ENCODE measurements around the gene CDH23.
"Not testable (repeated sequence)": the region's sequence is repeated elsewhere in the genome, so short reads cannot be mapped to it uniquely, and the experiment has no call there.

The CDH23 gene

GRCh38 chr10:71850021-71850742 is 453.5 kb downstream of the CDH23 start:
- no peaks in the 10 kb centered on the region for H3K27me3 ChIP-seq (ENCODE audit: control insufficient read depth, insufficient read depth, low read length)
- H3K27ac ChIP-seq (ENCODE audit: low read depth, low read length) = peak overlapping the region; percentile 97
- peaks cover 8% of the 10 kb centered on the region for H3K4me1 ChIP-seq (ENCODE audit: control insufficient read depth, insufficient read depth, low read length)
- H3K4me3 ChIP-seq (ENCODE audit: low read length) = peak overlapping the region; percentile 97
- H3K9ac ChIP-seq (ENCODE audit: low read length) = peak overlapping the region; percentile 81
- peaks cover 3% of the 10 kb centered on the region for H3K36me3 ChIP-seq (ENCODE audit: control insufficient read depth, insufficient read depth, low read length)

GRCh38 chr10:71850743-71851464 is 454.2 kb downstream of the CDH23 start, which contains the start of gene PSAP:
Gene PSAP (minus strand): TSS chr10:71851251. CDS start chr10:71851221, 30 bp downstream.
- peak within 1 kb of the TSS; percentile 97 for H3K4me3 ChIP-seq (ENCODE audit: low read length)
- H3K27me3 ChIP-seq (ENCODE audit: control insufficient read depth, insufficient read depth, low read length) = no peaks in the 10 kb centered on the region
- peak within 1 kb of the TSS; percentile 81 for H3K9ac ChIP-seq (ENCODE audit: low read length)
- peaks cover 3% of the 10 kb centered on the region for H3K36me3 ChIP-seq (ENCODE audit: control insufficient read depth, insufficient read depth, low read length)
- H3K4me1 ChIP-seq (ENCODE audit: control insufficient read depth, insufficient read depth, low read length) = peaks cover 8% of the 10 kb centered on the region
- peak within 1 kb of the TSS; percentile 97 for H3K27ac ChIP-seq (ENCODE audit: low read depth, low read length)

GRCh38 chr10:71851465-71852095 is 454.9 kb downstream of the CDH23 start:
- not testable (repeated sequence) for H3K9ac ChIP-seq (ENCODE audit: low read length); H3K36me3 ChIP-seq (ENCODE audit: control insufficient read depth, insufficient read depth, low read length); H3K4me1 ChIP-seq (ENCODE audit: control insufficient read depth, insufficient read depth, low read length); H3K27me3 ChIP-seq (ENCODE audit: control insufficient read depth, insufficient read depth, low read length)
- Histone ChIP-seq H3K27ac (ENCODE audit: low read depth, low read length) (peak overlapping the region; percentile 97), H3K4me3 (ENCODE audit: low read length) (peak overlapping the region; percentile 60)

GRCh38 chr10:71852355-71852937 is 455.7 kb downstream of the CDH23 start:
- H3K27me3 ChIP-seq (ENCODE audit: control insufficient read depth, insufficient read depth, low read length) = no peaks in the 10 kb centered on the region
- H3K4me3 ChIP-seq (ENCODE audit: low read length) = no peak overlapping the region
- no peak overlapping the region for H3K27ac ChIP-seq (ENCODE audit: low read depth, low read length)
- H3K36me3 ChIP-seq (ENCODE audit: control insufficient read depth, insufficient read depth, low read length) = peaks cover 3% of the 10 kb centered on the region
- peaks cover 8% of the 10 kb centered on the region for H3K4me1 ChIP-seq (ENCODE audit: control insufficient read depth, insufficient read depth, low read length)
- no peak overlapping the region for H3K9ac ChIP-seq (ENCODE audit: low read length)

- Histone ChIP-seq H3K36me3 (ENCODE audit: control insufficient read depth, insufficient read depth, low read length) (no peaks in the 10 kb centered on the region), H3K27me3 (ENCODE audit: control insufficient read depth, insufficient read depth, low read length) (no peaks in the 10 kb centered on the region), H3K4me3 (ENCODE audit: low read length) (no peak overlapping the region), H3K9ac (ENCODE audit: low read length) (no peak overlapping the region), H3K4me1 (ENCODE audit: control insufficient read depth, insufficient read depth, low read length) (peaks cover 2% of the 10 kb centered on the region), H3K27ac (ENCODE audit: low read depth, low read length) (no peak overlapping the region)
Measured at GRCh38 chr10:71854031-71854430, 457.3 kb downstream of the CDH23 start.

GRCh38 chr10:71856619-71857018 is 459.9 kb downstream of the CDH23 start:
- no peaks in the 10 kb centered on the region for H3K36me3 ChIP-seq (ENCODE audit: control insufficient read depth, insufficient read depth, low read length)
- H3K4me3 ChIP-seq (ENCODE audit: low read length) = no peak overlapping the region
- peaks cover 12% of the 10 kb centered on the region for H3K4me1 ChIP-seq (ENCODE audit: control insufficient read depth, insufficient read depth, low read length)
- no peak overlapping the region for H3K9ac ChIP-seq (ENCODE audit: low read length)
- no peak overlapping the region for H3K27ac ChIP-seq (ENCODE audit: low read depth, low read length)
- H3K27me3 ChIP-seq (ENCODE audit: control insufficient read depth, insufficient read depth, low read length) = no peaks in the 10 kb centered on the region

- H3K4me3 ChIP-seq (ENCODE audit: low read length) = no peak overlapping the region
- H3K4me1 ChIP-seq (ENCODE audit: control insufficient read depth, insufficient read depth, low read length) = peaks cover 11% of the 10 kb centered on the region
- no peak overlapping the region for H3K27ac ChIP-seq (ENCODE audit: low read depth, low read length)
- H3K27me3 ChIP-seq (ENCODE audit: control insufficient read depth, insufficient read depth, low read length) = no peaks in the 10 kb centered on the region
- H3K9ac ChIP-seq (ENCODE audit: low read length) = no peak overlapping the region
- no peaks in the 10 kb centered on the region for H3K36me3 ChIP-seq (ENCODE audit: control insufficient read depth, insufficient read depth, low read length)
Measured at GRCh38 chr10:71857934-71858890, 461.5 kb downstream of the CDH23 start.

GRCh38 chr10:71860243-71861029 is 463.7 kb downstream of the CDH23 start:
- Histone ChIP-seq H3K27ac (ENCODE audit: low read depth, low read length) (peak overlapping the region; percentile 78), H3K27me3 (ENCODE audit: control insufficient read depth, insufficient read depth, low read length) (no peaks in the 10 kb centered on the region), H3K4me3 (ENCODE audit: low read length) (no peak overlapping the region), H3K36me3 (ENCODE audit: control insufficient read depth, insufficient read depth, low read length) (no peaks in the 10 kb centered on the region), H3K4me1 (ENCODE audit: control insufficient read depth, insufficient read depth, low read length) (peaks cover 11% of the 10 kb centered on the region), H3K9ac (ENCODE audit: low read length) (no peak overlapping the region)

GRCh38 chr10:71863203-71863602 is 466.5 kb downstream of the CDH23 start:
- Histone ChIP-seq H3K4me3 (ENCODE audit: low read length) (no peak overlapping the region), H3K4me1 (ENCODE audit: control insufficient read depth, insufficient read depth, low read length) (peaks cover 11% of the 10 kb centered on the region), H3K36me3 (ENCODE audit: control insufficient read depth, insufficient read depth, low read length) (no peaks in the 10 kb centered on the region), H3K27me3 (ENCODE audit: control insufficient read depth, insufficient read depth, low read length) (no peaks in the 10 kb centered on the region), H3K9ac (ENCODE audit: low read length) (no peak overlapping the region), H3K27ac (ENCODE audit: low read depth, low read length) (no peak overlapping the region)

- H3K36me3 ChIP-seq (ENCODE audit: control insufficient read depth, insufficient read depth, low read length) = no peaks in the 10 kb centered on the region
- no peak overlapping the region for H3K9ac ChIP-seq (ENCODE audit: low read length)
- no peak overlapping the region for H3K4me3 ChIP-seq (ENCODE audit: low read length)
- peaks cover 11% of the 10 kb centered on the region for H3K4me1 ChIP-seq (ENCODE audit: control insufficient read depth, insufficient read depth, low read length)
- H3K27ac ChIP-seq (ENCODE audit: low read depth, low read length) = no peak overlapping the region
- H3K27me3 ChIP-seq (ENCODE audit: control insufficient read depth, insufficient read depth, low read length) = no peaks in the 10 kb centered on the region
Measured at GRCh38 chr10:71864911-71865361, 468.2 kb downstream of the CDH23 start.
